IMR-90 (cell line): Measurements from ENCODE around the gene TAF4. TPM values are rescaled to one million over a fixed set of nuclear protein-coding genes. Genes with fewer than 3 reads are reported as not detected.

Experiments used
- ATAC-seq: fragments of 200-7000 bp; cut with Tn5 transposase; 2 replicates; pipeline ENCODE4 v1.9.1; 2020; ENCODE audit warnings: low read depth, mild to moderate bottlenecking, moderate library complexity
- BruUV-seq: library from RNA; stranded (reverse); fragments of 400-500 nt; replicated peaks from 2 replicates; lab custom pipeline; 2021; lab: Mats Ljungman, UMichigan
- CTCF ChIA-PET: fragments of 300-600 bp; formaldehyde crosslinking; extraction: SDS; loops from one replicate; lab custom pipeline; 2021; ENCODE audit warnings: antibody characterized with exemption; lab: Yijun Ruan, JAX
- POLR2A ChIA-PET: fragments of 300-600 bp; sonication (Branson Sonifier 250); formaldehyde crosslinking; loops from one replicate; lab custom pipeline; 2022; ENCODE audit warnings: antibody characterized with exemption; ENCODE audit not compliant: unreplicated experiment; lab: Charles Lee
- DNase-seq: peaks from one replicate; pipeline ENCODE4 v3.0.0; 2013
- H2AFZ ChIP-seq: replicated peaks from 2 replicates; pipeline ENCODE3; 2013; ENCODE audit warnings: low read length, mild to moderate bottlenecking; ENCODE audit not compliant: poor library complexity
- H2AK5ac ChIP-seq: 2 replicates; pipeline ENCODE4 v1.6.1; 2013; ENCODE audit warnings: low read depth, low read length, inconsistent platforms
- H2AK9ac ChIP-seq: replicated peaks from 2 replicates; pipeline ENCODE3; 2013; ENCODE audit warnings: mild to moderate bottlenecking, low read depth, low read length, moderate library complexity; ENCODE audit not compliant: poor library complexity
- H2BK120ac ChIP-seq: 2 replicates; pipeline ENCODE4 v1.6.1; 2013; ENCODE audit warnings: low read depth, low read length, inconsistent platforms
- H2BK15ac ChIP-seq: 3 replicates; pipeline ENCODE4 v1.6.1; 2013; ENCODE audit warnings: low read depth, low read length, inconsistent platforms
- H2BK20ac ChIP-seq: 2 replicates; pipeline ENCODE4 v1.6.1; 2013; ENCODE audit warnings: low read depth, mild to moderate bottlenecking, inconsistent platforms, low read length, moderate library complexity
- H2BK5ac ChIP-seq: 2 replicates; pipeline ENCODE4 v1.6.1; 2013; ENCODE audit warnings: mild to moderate bottlenecking, low read depth, low read length, inconsistent platforms; ENCODE audit not compliant: poor library complexity, severe bottlenecking
- H3K14ac ChIP-seq: replicated peaks from 2 replicates; pipeline ENCODE4 v1.6.1; 2013; ENCODE audit warnings: low read depth, low read length, inconsistent platforms
- H3K18ac ChIP-seq: 2 replicates; pipeline ENCODE4 v1.6.1; 2013; ENCODE audit warnings: low read depth, low read length, control low read depth
- H3K23ac ChIP-seq: 2 replicates; pipeline ENCODE4 v1.6.1; 2013; ENCODE audit warnings: low read depth, low read length, inconsistent platforms
- H3K27ac ChIP-seq: 2 replicates; pipeline ENCODE4 v1.5.1; 2013; ENCODE audit warnings: mild to moderate bottlenecking, control low read depth, low read length; ENCODE audit not compliant: insufficient read depth
- H3K27me3 ChIP-seq: 2 replicates; pipeline ENCODE4 v1.6.1; 2013; ENCODE audit warnings: low read length; ENCODE audit not compliant: control insufficient read depth, insufficient read depth
- H3K36me3 ChIP-seq: 2 replicates; pipeline ENCODE4 v1.6.1; 2013; ENCODE audit warnings: low read length, mixed read lengths; ENCODE audit not compliant: control insufficient read depth, insufficient read depth
- H3K4ac ChIP-seq: 2 replicates; pipeline ENCODE4 v1.6.1; 2013; ENCODE audit warnings: low read depth, low read length, inconsistent platforms
- H3K4me1 ChIP-seq: 2 replicates; pipeline ENCODE4 v1.6.1; 2013; ENCODE audit warnings: low read length, mixed read lengths; ENCODE audit not compliant: control insufficient read depth, insufficient read depth
- H3K4me2 ChIP-seq: 2 replicates; pipeline ENCODE4 v1.6.1; 2013; ENCODE audit warnings: low read depth, mild to moderate bottlenecking, control low read depth, low read length, moderate library complexity
- H3K4me3 ChIP-seq: 2 replicates; pipeline ENCODE4 v1.5.1; 2013; ENCODE audit warnings: low read depth, mild to moderate bottlenecking, control low read depth, low read length, moderate library complexity; ENCODE audit not compliant: insufficient read depth
- H3K56ac ChIP-seq: 2 replicates; pipeline ENCODE4 v1.6.1; 2013; ENCODE audit warnings: low read length, inconsistent platforms; ENCODE audit not compliant: insufficient read depth; ENCODE audit errors: extremely low read depth
- H3K79me1 ChIP-seq, 2 experiments: 2 replicates each; pipeline ENCODE4 v1.6.1; 2013; ENCODE audit warnings: low read length in 2 of 2, inconsistent platforms in 1 of 2, low read depth in 1 of 2
- H3K9ac ChIP-seq: 2 replicates; pipeline ENCODE4 v1.6.1; 2013; ENCODE audit warnings: low read depth, low read length, control low read depth
- H3K9me1 ChIP-seq: 2 replicates; pipeline ENCODE4 v1.6.1; 2013; ENCODE audit warnings: low read length, inconsistent platforms; ENCODE audit not compliant: insufficient read depth
- H3K9me3 ChIP-seq: 2 replicates; pipeline ENCODE4 v1.6.1; 2013; ENCODE audit warnings: low read length; ENCODE audit not compliant: control insufficient read depth, insufficient read depth
- H4K20me1 ChIP-seq: 2 replicates; pipeline ENCODE4 v1.6.1; 2013; ENCODE audit warnings: low read length, inconsistent platforms; ENCODE audit not compliant: insufficient read depth
- H4K5ac ChIP-seq: 2 replicates; pipeline ENCODE4 v1.6.1; 2013; ENCODE audit warnings: mild to moderate bottlenecking, low read depth, low read length, control low read depth
- H4K8ac ChIP-seq, 2 experiments: 2 replicates each; pipeline ENCODE4 v1.6.1; 2013; ENCODE audit warnings: low read depth in 2 of 2, low read length in 2 of 2, control low read depth in 1 of 2, inconsistent platforms in 1 of 2
- H4K91ac ChIP-seq: 2 replicates; pipeline ENCODE4 v1.6.1; 2013; ENCODE audit warnings: low read depth, low read length, inconsistent platforms; ENCODE audit not compliant: insufficient read depth
- SMC3 ChIP-seq: fragments of 150-350 bp; IDR thresholded peaks from 2 replicates; pipeline ENCODE4 v1.6.1; 2016; ENCODE audit warnings: low read depth, mild to moderate bottlenecking, antibody characterized with exemption, low read length, moderate library complexity
- WGBS, 2 experiments: methylation state at CpG; one replicate each; pipeline versions ENCODE4 v1.1.5 to v1.1.7; 2013; ENCODE audit warnings: missing lambda C conversion rate in 2 of 2; ENCODE audit not compliant: insufficient read length in 1 of 2; ENCODE audit errors: extremely low coverage in 2 of 2; 5-methylcytosine and 5-hydroxymethylcytosine counted together
- dilution Hi-C: fragments of 300-500 bp; cut with HindIII; formaldehyde crosslinking; loops from one replicate; pipeline ENCODE4 v1.14.3; 2018; ENCODE audit warnings: low sequenced_read_pairs; ENCODE audit not compliant: unreplicated experiment
- in situ Hi-C: fragments of 300-500 bp; cut with MboI; formaldehyde crosslinking; loops from 3 replicates; pipeline ENCODE4 v1.14.3; 2019; ENCODE audit warnings: low sequenced_read_pairs, inconsistent platforms, mixed read lengths
- intact Hi-C: fragments of 100-400 bp; cut with micrococcal nuclease; formaldehyde crosslinking; loops from 2 replicates; pipeline ENCODE4 v1.10.0; 2022
- polyA plus RNA-seq, 3 experiments: library from polyadenylated mRNA; depleted of rRNA; stranded (reverse); fragments of >200 nt; gene quantifications; 2 replicates each; pipeline ENCODE4 v1.2.3, GENCODE V29; 2012; ENCODE audit warnings: low replicate concordance in 1 of 3
- total RNA-seq: library from RNA; depleted of rRNA; stranded (reverse); fragments of >200 nt; gene quantifications from 2 replicates; pipeline ENCODE4 v1.2.3, GENCODE V29; 2012
- TF ChIP-seq, protein P1 (sequence below): fragments of 150-350 bp; IDR thresholded peaks from 2 replicates; pipeline ENCODE4 v1.6.1; 2017; ENCODE audit warnings: mild to moderate bottlenecking, antibody characterized with exemption, low read length, low read depth

The TAF4 gene
- total and polyA plus RNA-seq, 2 of the 4 experiments (the other 2 are of a cell fraction): 1.4 to 5.1 TPM

- ATAC-seq: no peak
- Histone ChIP-seq H2AK5ac (no peak overlapping the region), H3K18ac (no peak overlapping the region), H3K27me3 (peaks cover 8% of the 10 kb centered on the region), H3K4me2 (no peak overlapping the region), H2BK5ac (no peak overlapping the region), H2AFZ (no peak overlapping the region), H4K20me1 (no peaks in the 10 kb centered on the region), H3K9me3 (peaks cover 3% of the 10 kb centered on the region; the same call in 1 of the 2 replicates), H3K23ac (no peak overlapping the region), H2AK9ac (no peak overlapping the region), H4K91ac (no peak overlapping the region), H2BK120ac (no peak overlapping the region), H3K56ac (no peak overlapping the region), H3K9ac (no peak overlapping the region), H4K8ac (no peak overlapping the region), H4K5ac (no peak overlapping the region), H3K79me1 (no peaks in the 10 kb centered on the region), H3K4ac (no peak overlapping the region), H3K36me3 (no peaks in the 10 kb centered on the region), H3K9me1 (no peaks in the 10 kb centered on the region), H3K4me3 (no peak overlapping the region), H2BK20ac (no peak overlapping the region), H3K14ac (no peak overlapping the region), H2BK15ac (no peak overlapping the region), H3K27ac (no peak overlapping the region), H3K4me1 (no peaks in the 10 kb centered on the region)
- intact Hi-C loops: no loop called here
- no peak for DNase-seq
- in situ Hi-C loops: no loop called here
- ChIA-PET CTCF (no interaction called here), POLR2A (no interaction called here)
- dilution Hi-C loops: no loop called here
- 51% methylated on average over 6 of the region's 21 CpGs; no CpG with 5 or more reads in 1 of the 2 experiments for WGBS, 2 experiments
- BruUV-seq: no TSS peak
- TF ChIP-seq, protein P1, sequence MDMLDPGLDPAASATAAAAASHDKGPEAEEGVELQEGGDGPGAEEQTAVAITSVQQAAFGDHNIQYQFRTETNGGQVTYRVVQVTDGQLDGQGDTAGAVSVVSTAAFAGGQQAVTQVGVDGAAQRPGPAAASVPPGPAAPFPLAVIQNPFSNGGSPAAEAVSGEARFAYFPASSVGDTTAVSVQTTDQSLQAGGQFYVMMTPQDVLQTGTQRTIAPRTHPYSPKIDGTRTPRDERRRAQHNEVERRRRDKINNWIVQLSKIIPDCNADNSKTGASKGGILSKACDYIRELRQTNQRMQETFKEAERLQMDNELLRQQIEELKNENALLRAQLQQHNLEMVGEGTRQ: no peak
- TF ChIP-seq SMC3: no peak
Measured at GRCh38 chr20:61949714-61950640, 115.7 kb downstream of the TAF4 start.
